GM23338 (cell line): ENCODE measurements around the gene TNF. TPM values are rescaled to one million over a fixed set of nuclear protein-coding genes. Genes with fewer than 3 reads are reported as not detected.
A peak's percentile ranks its signal among the peaks of the same experiment; 100 is the strongest.

Source experiments
- ATAC-seq: fragments of 200-7000 bp; cut with Tn5 transposase; 3 replicates; pipeline ENCODE4 v1.9.1; 2020
- DNase-seq: peaks from one replicate; pipeline ENCODE4 v3.0.0-alpha.2; 2015; ENCODE audit warnings: low spot score
- H2AFZ ChIP-seq: fragments of 200-600 bp; sonication (generic); 2 replicates; pipeline ENCODE4 v1.8.0; 2016; ENCODE audit warnings: antibody characterized with exemption, mild to moderate bottlenecking, moderate library complexity
- H3F3A ChIP-seq: fragments of 200-600 bp; sonication (generic); replicated peaks from 2 replicates; pipeline ENCODE4 v1.8.0; 2017; ENCODE audit warnings: antibody characterized with exemption, mixed run types, low read depth
- H3K27ac ChIP-seq: fragments of 200-600 bp; sonication (generic); 2 replicates; pipeline ENCODE4 v1.6.1; 2016; ENCODE audit warnings: low read depth
- H3K27me3 ChIP-seq: fragments of 200-600 bp; sonication (generic); 2 replicates; pipeline ENCODE4 v1.8.0; 2016; ENCODE audit warnings: mild to moderate bottlenecking, mixed run types, moderate library complexity; ENCODE audit not compliant: insufficient read depth
- H3K36me3 ChIP-seq: fragments of 200-600 bp; sonication (generic); 2 replicates; pipeline ENCODE4 v1.8.0; 2016; ENCODE audit warnings: mild to moderate bottlenecking; ENCODE audit not compliant: insufficient read depth
- H3K4me1 ChIP-seq: fragments of 200-600 bp; sonication (generic); 2 replicates; pipeline ENCODE4 v1.8.0; 2016; ENCODE audit warnings: mild to moderate bottlenecking, moderate library complexity; ENCODE audit not compliant: insufficient read depth
- H3K4me2 ChIP-seq: fragments of 200-600 bp; sonication (generic); 2 replicates; pipeline ENCODE4 v1.7.1; 2017; ENCODE audit warnings: mixed run types
- H3K4me3 ChIP-seq: fragments of 200-600 bp; sonication (generic); 2 replicates; pipeline ENCODE4 v1.6.1; 2016; ENCODE audit warnings: mixed run types
- H3K79me2 ChIP-seq: fragments of 200-600 bp; sonication (generic); replicated peaks from 2 replicates; pipeline ENCODE4 v1.8.0; 2017; ENCODE audit warnings: mild to moderate bottlenecking; ENCODE audit not compliant: insufficient read depth
- H3K9me2 ChIP-seq: fragments of 200-600 bp; sonication (generic); 2 replicates; pipeline ENCODE4 v1.8.0; 2017; ENCODE audit not compliant: insufficient read depth
- H4K20me1 ChIP-seq: fragments of 200-600 bp; sonication (generic); replicated peaks from 2 replicates; pipeline ENCODE4 v1.8.0; 2017; ENCODE audit warnings: mild to moderate bottlenecking; ENCODE audit not compliant: insufficient read depth
- H3K27ac Mint-ChIP-seq: 2 replicates; pipeline ENCODE4 v1.8.0; 2020; ENCODE audit warnings: inconsistent platforms, mild to moderate bottlenecking, moderate library complexity, mixed read lengths
- H3K27me3 Mint-ChIP-seq: 3 replicates; pipeline ENCODE4 v1.8.0; 2022; ENCODE audit warnings: low read depth, mild to moderate bottlenecking, moderate library complexity, mixed read lengths, inconsistent platforms; ENCODE audit not compliant: insufficient read depth, poor library complexity
- H3K36me3 Mint-ChIP-seq: 3 replicates; pipeline ENCODE4 v1.8.0; 2021; ENCODE audit warnings: low read depth, mild to moderate bottlenecking, inconsistent platforms, moderate library complexity, mixed read lengths
- H3K4me1 Mint-ChIP-seq: 3 replicates; pipeline ENCODE4 v1.8.0; 2020; ENCODE audit warnings: mild to moderate bottlenecking, inconsistent platforms, mixed read lengths
- H3K4me3 Mint-ChIP-seq: 3 replicates; pipeline ENCODE4 v1.8.0; 2021; ENCODE audit warnings: moderate library complexity, mild to moderate bottlenecking, inconsistent platforms, mixed read lengths
- H3K9me3 Mint-ChIP-seq: 3 replicates; pipeline ENCODE4 v1.8.0; 2020; ENCODE audit warnings: moderate library complexity, mild to moderate bottlenecking, inconsistent platforms, mixed read lengths
- CREB1 ChIP-seq: fragments of 250-450 bp; sonication (Bioruptor Pico); IDR thresholded peaks from 2 replicates; pipeline ENCODE4 v1.5.0; 2020; ENCODE audit warnings: low read depth, mild to moderate bottlenecking, moderate library complexity
- JUNB ChIP-seq: IDR thresholded peaks from one replicate; pipeline ENCODE4 v1.6.1; 2016; ENCODE audit warnings: antibody characterized with exemption; ENCODE audit not compliant: unreplicated experiment
- NANOG ChIP-seq: IDR thresholded peaks from 2 replicates; pipeline ENCODE4 v1.6.1; 2016; ENCODE audit warnings: antibody characterized with exemption, borderline replicate concordance
- STAT1 ChIP-seq: IDR thresholded peaks from one replicate; pipeline ENCODE4 v1.6.1; 2016; ENCODE audit warnings: antibody characterized with exemption; ENCODE audit not compliant: unreplicated experiment
- ZNF114 ChIP-seq: fragments of 250-450 bp; sonication (Bioruptor Pico); IDR thresholded peaks from 2 replicates; pipeline ENCODE4 v1.5.0; 2020; ENCODE audit warnings: mild to moderate bottlenecking, moderate library complexity
- polyA plus RNA-seq: library from polyadenylated mRNA; unstranded; fragments of >200 nt; fragmentation: Nextera tagmentation; extraction: Ambion mirVana; gene quantifications from 2 replicates; pipeline ENCODE4 v1.2.1, GENCODE V29; 2016
- total RNA-seq: library from RNA; depleted of rRNA; stranded (reverse); fragments of >200 nt; shearing (Covaris generic); gene quantifications from 2 replicates; pipeline ENCODE4 v1.2.3, GENCODE V29; 2014
- TF ChIP-seq, protein P1 (sequence below), 2 experiments: fragments of 200-600 bp in 1 of 2; sonication (generic) in 1 of 2; conservative IDR thresholded peaks; 2 replicates each; pipeline versions ENCODE4 v1.5.1 to v1.6.1; 2016 to 2017; ENCODE audit warnings: antibody characterized with exemption in 2 of 2, low read depth in 2 of 2, mild to moderate bottlenecking in 2 of 2, moderate library complexity in 1 of 2
- TF ChIP-seq, protein P2 (sequence below): IDR thresholded peaks from one replicate; pipeline ENCODE4 v1.6.1; 2018; ENCODE audit warnings: antibody characterized with exemption; ENCODE audit not compliant: unreplicated experiment
- TF ChIP-seq, protein P3 (sequence below): IDR thresholded peaks from 2 replicates; pipeline ENCODE4 v1.6.1; 2016; ENCODE audit warnings: antibody characterized with exemption
- TF ChIP-seq, protein P4 (sequence below): fragments of 250-450 bp; sonication (Bioruptor Pico); IDR thresholded peaks from 2 replicates; pipeline ENCODE4 v1.5.0; 2020; ENCODE audit warnings: mild to moderate bottlenecking, moderate library complexity

TNF gene
- total and polyA plus RNA-seq, 2 experiments from 2014 or later = 0.11 TPM; not detected in 1

DNA sequence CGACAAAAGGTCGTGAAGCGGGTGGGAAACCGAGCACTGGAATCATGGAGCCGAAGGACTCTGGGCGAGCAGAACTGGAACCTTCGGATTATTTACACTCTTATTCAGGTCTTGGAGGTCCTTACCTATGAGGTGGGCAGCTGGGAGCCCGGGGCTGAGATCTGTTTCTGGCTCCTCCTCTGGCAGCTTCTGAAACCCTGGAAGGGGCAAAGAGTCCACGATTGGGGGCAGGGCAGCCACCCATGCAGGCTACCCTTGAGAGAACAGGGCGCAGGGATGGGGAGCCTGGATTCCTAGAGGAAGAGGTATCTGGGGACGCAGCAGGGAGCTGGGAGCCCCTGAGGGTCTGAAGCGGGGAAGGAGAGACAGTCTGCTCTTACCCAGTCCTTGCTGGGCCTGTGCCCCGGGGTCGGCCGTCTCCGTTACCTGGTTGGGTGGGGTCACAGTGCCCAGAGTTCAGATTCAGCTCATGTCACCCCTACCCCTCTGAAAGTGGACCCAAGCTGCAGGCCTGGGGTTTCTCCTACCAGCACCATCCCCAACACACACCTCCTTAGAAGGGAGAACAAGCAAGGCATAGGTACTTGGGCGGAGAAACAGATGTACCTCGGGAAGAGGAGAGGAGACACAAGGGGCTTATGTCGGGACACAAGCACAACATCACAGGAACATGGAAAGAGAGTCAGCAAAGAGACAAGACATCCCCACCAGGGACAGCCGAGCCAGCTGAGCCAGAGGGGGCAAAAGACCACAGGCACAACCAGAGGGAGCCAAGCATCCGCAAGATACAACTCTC lies 6.3 kb downstream of the TNF start (continued):
- TF ChIP-seq, protein P1, sequence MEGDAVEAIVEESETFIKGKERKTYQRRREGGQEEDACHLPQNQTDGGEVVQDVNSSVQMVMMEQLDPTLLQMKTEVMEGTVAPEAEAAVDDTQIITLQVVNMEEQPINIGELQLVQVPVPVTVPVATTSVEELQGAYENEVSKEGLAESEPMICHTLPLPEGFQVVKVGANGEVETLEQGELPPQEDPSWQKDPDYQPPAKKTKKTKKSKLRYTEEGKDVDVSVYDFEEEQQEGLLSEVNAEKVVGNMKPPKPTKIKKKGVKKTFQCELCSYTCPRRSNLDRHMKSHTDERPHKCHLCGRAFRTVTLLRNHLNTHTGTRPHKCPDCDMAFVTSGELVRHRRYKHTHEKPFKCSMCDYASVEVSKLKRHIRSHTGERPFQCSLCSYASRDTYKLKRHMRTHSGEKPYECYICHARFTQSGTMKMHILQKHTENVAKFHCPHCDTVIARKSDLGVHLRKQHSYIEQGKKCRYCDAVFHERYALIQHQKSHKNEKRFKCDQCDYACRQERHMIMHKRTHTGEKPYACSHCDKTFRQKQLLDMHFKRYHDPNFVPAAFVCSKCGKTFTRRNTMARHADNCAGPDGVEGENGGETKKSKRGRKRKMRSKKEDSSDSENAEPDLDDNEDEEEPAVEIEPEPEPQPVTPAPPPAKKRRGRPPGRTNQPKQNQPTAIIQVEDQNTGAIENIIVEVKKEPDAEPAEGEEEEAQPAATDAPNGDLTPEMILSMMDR (conservative IDR thresholded peaks at IDR 0.05; ENCODE audit: low read depth in 2 of 2) = no peak
- TF ChIP-seq ZNF114 (no peak), CREB1 (CRISPR knock-in tag) (no peak), STAT1 (no peak)
- TF ChIP-seq, protein P2, sequence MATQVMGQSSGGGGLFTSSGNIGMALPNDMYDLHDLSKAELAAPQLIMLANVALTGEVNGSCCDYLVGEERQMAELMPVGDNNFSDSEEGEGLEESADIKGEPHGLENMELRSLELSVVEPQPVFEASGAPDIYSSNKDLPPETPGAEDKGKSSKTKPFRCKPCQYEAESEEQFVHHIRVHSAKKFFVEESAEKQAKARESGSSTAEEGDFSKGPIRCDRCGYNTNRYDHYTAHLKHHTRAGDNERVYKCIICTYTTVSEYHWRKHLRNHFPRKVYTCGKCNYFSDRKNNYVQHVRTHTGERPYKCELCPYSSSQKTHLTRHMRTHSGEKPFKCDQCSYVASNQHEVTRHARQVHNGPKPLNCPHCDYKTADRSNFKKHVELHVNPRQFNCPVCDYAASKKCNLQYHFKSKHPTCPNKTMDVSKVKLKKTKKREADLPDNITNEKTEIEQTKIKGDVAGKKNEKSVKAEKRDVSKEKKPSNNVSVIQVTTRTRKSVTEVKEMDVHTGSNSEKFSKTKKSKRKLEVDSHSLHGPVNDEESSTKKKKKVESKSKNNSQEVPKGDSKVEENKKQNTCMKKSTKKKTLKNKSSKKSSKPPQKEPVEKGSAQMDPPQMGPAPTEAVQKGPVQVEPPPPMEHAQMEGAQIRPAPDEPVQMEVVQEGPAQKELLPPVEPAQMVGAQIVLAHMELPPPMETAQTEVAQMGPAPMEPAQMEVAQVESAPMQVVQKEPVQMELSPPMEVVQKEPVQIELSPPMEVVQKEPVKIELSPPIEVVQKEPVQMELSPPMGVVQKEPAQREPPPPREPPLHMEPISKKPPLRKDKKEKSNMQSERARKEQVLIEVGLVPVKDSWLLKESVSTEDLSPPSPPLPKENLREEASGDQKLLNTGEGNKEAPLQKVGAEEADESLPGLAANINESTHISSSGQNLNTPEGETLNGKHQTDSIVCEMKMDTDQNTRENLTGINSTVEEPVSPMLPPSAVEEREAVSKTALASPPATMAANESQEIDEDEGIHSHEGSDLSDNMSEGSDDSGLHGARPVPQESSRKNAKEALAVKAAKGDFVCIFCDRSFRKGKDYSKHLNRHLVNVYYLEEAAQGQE = no peak
- TF ChIP-seq, protein P3, sequence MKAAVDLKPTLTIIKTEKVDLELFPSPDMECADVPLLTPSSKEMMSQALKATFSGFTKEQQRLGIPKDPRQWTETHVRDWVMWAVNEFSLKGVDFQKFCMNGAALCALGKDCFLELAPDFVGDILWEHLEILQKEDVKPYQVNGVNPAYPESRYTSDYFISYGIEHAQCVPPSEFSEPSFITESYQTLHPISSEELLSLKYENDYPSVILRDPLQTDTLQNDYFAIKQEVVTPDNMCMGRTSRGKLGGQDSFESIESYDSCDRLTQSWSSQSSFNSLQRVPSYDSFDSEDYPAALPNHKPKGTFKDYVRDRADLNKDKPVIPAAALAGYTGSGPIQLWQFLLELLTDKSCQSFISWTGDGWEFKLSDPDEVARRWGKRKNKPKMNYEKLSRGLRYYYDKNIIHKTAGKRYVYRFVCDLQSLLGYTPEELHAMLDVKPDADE = no peak

DNA sequence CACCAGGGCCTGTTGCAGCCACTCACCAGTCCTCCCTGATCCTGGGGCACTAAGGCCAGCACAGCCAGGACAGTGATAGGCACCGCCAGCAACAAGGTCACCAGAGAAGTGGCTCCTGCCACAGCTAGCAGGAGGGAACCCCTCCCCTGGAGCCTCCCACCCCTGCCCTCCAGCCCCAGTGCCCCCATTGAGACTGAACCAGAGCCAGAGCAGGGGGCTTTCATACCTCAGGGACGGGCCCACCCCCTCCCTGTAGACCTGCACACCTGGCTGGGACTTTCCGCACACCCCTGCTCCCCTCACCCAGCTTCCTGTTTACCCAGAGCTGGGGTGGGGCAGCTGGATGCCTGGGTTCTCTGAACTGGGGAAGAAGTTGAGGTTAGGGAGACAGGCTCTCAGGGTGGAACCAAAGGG lies 6.9 kb downstream of the TNF start, which contains the start of gene LTB:
Gene LTB (minus strand): TSS at position 195 of the 414 bp plus-strand sequence. CDS start 7 bp downstream, at position 188.
- Mint-ChIP-seq H3K4me3 (peak within 1 kb of the TSS; percentile 95), H3K27ac (peak within 1 kb of the TSS; percentile 60; the same call in 1 of the 2 replicates), H3K36me3 (no peaks in the 10 kb centered on the region), H3K27me3 (peaks cover 34% of the 10 kb centered on the region), H3K4me1 (peaks cover 24% of the 10 kb centered on the region), H3K9me3 (peaks cover 3% of the 10 kb centered on the region; the same call in 1 of the 3 replicates)
- Histone ChIP-seq H3K4me3 (peak within 1 kb of the TSS; percentile 95), H3K27ac (no peak within 1 kb of the TSS), H3F3A (no peaks in the 10 kb centered on the region), H3K4me2 (peak within 1 kb of the TSS; percentile 96), H3K79me2 (no peaks in the 10 kb centered on the region), H3K27me3 (peaks cover 20% of the 10 kb centered on the region), H2AFZ (peak within 1 kb of the TSS; percentile 99), H3K4me1 (peaks cover 4% of the 10 kb centered on the region; the same call in 1 of the 2 replicates), H4K20me1 (no peaks in the 10 kb centered on the region), H3K36me3 (no peaks in the 10 kb centered on the region), H3K9me2 (no peaks in the 10 kb centered on the region)
- DNase-seq = no peak
- no peak for ATAC-seq
- TF ChIP-seq STAT1 (no peak), ZNF114 (no peak), NANOG (no peak), JUNB (no peak)
- TF ChIP-seq, protein P3 = no peak
- TF ChIP-seq, protein P4, sequence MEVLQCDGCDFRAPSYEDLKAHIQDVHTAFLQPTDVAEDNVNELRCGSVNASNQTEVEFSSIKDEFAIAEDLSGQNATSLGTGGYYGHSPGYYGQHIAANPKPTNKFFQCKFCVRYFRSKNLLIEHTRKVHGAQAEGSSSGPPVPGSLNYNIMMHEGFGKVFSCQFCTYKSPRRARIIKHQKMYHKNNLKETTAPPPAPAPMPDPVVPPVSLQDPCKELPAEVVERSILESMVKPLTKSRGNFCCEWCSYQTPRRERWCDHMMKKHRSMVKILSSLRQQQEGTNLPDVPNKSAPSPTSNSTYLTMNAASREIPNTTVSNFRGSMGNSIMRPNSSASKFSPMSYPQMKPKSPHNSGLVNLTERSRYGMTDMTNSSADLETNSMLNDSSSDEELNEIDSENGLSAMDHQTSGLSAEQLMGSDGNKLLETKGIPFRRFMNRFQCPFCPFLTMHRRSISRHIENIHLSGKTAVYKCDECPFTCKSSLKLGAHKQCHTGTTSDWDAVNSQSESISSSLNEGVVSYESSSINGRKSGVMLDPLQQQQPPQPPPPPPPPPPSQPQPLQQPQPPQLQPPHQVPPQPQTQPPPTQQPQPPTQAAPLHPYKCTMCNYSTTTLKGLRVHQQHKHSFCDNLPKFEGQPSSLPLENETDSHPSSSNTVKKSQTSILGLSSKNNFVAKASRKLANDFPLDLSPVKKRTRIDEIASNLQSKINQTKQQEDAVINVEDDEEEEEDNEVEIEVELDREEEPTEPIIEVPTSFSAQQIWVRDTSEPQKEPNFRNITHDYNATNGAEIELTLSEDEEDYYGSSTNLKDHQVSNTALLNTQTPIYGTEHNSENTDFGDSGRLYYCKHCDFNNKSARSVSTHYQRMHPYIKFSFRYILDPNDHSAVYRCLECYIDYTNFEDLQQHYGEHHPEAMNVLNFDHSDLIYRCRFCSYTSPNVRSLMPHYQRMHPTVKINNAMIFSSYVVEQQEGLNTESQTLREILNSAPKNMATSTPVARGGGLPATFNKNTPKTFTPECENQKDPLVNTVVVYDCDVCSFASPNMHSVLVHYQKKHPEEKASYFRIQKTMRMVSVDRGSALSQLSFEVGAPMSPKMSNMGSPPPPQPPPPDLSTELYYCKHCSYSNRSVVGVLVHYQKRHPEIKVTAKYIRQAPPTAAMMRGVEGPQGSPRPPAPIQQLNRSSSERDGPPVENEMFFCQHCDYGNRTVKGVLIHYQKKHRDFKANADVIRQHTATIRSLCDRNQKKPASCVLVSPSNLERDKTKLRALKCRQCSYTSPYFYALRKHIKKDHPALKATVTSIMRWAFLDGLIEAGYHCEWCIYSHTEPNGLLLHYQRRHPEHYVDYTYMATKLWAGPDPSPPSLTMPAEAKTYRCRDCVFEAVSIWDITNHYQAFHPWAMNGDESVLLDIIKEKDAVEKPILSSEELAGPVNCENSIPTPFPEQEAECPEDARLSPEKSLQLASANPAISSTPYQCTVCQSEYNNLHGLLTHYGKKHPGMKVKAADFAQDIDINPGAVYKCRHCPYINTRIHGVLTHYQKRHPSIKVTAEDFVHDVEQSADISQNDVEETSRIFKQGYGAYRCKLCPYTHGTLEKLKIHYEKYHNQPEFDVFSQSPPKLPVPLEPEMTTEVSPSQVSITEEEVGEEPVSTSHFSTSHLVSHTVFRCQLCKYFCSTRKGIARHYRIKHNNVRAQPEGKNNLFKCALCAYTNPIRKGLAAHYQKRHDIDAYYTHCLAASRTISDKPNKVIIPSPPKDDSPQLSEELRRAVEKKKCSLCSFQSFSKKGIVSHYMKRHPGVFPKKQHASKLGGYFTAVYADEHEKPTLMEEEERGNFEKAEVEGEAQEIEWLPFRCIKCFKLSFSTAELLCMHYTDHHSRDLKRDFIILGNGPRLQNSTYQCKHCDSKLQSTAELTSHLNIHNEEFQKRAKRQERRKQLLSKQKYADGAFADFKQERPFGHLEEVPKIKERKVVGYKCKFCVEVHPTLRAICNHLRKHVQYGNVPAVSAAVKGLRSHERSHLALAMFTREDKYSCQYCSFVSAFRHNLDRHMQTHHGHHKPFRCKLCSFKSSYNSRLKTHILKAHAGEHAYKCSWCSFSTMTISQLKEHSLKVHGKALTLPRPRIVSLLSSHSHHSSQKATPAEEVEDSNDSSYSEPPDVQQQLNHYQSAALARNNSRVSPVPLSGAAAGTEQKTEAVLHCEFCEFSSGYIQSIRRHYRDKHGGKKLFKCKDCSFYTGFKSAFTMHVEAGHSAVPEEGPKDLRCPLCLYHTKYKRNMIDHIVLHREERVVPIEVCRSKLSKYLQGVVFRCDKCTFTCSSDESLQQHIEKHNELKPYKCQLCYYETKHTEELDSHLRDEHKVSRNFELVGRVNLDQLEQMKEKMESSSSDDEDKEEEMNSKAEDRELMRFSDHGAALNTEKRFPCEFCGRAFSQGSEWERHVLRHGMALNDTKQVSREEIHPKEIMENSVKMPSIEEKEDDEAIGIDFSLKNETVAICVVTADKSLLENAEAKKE (CRISPR knock-in tag) = no peak
